A549 (cell line): ENCODE measurements around the gene ZNF134.

Experiments used
- CHD2 ChIP-seq: fragments of 150-350 bp; IDR thresholded peaks from 2 replicates; pipeline ENCODE4 v1.6.1; 2014; ENCODE audit warnings: low read length; ENCODE audit not compliant: partially characterized antibody
- CTCF ChIP-seq: fragments of >200 bp; sonication (Bioruptor Twin); formaldehyde crosslinking; IDR thresholded peaks from 3 replicates; pipeline ENCODE4 v1.5.1; 2016
- MAFK ChIP-seq: fragments of 450-650 bp; IDR thresholded peaks from 2 replicates; pipeline ENCODE4 v1.6.1; 2014; ENCODE audit not compliant: partially characterized antibody
- POLR2A ChIP-seq: IDR thresholded peaks from 2 replicates; pipeline ENCODE4 v1.6.1; 2012; ENCODE audit warnings: mild to moderate bottlenecking, low read length

GRCh38 chr19:57655443-57655842 lies 41.4 kb downstream of the ZNF134 start:
- TF ChIP-seq POLR2A (no peak), CTCF (no peak), MAFK (no peak), CHD2 (no peak)
